ENCODE data around the gene MYADML2.

The MYADML2 gene

DNA sequence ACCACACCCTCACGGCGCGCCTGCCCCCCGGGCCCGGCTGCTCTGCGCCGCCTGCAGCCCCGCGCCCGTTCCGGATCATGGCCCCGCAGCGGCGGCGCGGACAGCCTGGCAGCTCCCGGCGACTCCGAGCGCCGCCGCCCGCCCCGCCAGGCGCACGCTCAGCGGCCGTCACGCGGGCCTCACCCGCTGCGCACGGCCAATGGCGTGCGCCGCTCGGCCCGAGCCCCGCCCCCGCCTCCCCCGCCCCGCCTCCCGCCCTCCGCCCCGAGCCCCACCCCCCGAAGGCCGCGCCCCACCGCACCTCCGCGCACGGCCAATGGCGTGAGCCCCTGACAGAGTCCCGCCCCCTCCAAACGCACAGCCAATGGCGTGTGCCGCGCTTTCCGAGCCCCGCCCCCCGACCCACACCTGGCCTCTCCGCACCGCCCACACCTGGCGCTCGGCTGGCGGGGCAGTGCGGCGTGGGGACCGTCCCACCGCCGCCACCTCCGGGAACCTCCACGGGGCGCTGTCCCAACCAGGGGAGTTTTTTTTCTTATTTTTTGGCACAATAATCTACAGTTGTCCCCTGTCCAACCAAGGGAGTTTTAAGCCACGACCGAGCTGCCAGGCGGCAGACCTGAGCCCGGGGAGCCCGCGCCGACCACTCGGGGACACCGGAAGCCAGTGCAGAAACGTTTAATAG is 35.6 kb downstream of the MYADML2 start, which contains the start of gene PCYT2:
PCYT2 (minus strand) TSS at position 123 of the 685 bp plus-strand sequence; CDS start at position 79, 44 bp downstream.
- peak; percentile 95 for DNase-seq (ENCODE audit: low spot score)

DNA sequence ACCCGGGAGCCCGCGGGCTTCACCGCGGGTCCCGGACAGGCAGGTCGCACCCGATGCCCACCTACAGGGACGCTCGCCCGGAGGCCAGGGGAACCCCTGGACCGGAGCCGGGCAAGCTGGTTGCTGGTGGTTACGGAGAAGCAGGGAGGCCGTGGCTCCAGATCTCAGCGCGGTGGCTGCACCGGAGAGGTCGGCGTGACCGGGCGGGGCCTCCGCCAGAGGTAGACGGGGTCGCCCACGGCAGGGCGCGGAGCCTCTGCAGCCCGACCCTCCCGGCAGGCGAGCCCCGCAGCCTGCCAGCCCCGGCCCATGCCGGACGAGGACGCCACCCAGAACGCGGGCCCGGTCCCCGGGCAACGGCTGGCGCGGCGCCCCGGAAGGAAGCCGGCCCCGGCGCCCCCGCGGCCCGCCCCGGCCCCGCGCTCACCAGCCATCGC is 36.2 kb downstream of the MYADML2 start:
- DNase-seq (ENCODE audit: low spot score): no peak

DNA sequence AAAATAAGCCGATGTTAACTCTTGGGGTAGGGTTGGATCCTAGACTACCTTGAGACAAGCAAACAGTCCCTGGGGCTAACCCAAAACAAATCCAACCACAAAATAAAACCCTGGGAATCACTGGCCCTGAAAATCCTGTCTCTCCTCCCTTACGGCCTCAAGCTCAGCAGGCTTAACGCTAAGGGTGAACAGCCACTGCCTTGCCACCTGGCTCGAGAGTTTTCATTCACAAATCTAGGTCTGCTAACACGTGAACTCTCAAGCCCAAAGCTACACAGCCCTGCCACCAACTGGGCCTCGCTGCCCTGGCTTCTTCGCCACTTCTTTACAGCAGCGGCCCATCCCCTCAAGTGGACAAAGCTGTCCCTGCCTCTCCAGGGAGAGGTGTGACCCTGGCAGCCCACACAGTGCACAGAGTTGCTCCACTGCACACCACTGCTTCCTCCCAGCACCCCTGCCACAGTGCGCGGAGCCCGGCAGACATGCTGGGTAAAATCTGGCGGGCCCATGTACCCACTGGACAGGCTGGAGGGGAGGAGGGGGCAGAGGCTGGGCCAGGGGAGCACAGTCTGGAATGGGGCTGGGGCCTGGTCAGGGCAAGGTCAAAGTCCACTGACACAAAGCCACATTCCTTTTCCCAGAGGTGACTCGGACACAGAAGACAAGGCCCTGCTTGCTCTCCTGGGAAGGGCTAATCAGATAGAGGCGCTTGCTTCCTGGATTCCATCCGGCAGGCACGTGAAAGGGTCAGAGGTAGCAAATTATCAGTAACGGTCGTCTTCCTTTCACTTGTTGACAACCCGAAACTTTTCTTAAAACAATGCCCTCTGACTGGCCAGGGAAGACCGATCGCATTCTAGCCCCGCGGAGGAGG is 36.8 kb downstream of the MYADML2 start:
- DNase-seq (ENCODE audit: low spot score): no peak

DNA sequence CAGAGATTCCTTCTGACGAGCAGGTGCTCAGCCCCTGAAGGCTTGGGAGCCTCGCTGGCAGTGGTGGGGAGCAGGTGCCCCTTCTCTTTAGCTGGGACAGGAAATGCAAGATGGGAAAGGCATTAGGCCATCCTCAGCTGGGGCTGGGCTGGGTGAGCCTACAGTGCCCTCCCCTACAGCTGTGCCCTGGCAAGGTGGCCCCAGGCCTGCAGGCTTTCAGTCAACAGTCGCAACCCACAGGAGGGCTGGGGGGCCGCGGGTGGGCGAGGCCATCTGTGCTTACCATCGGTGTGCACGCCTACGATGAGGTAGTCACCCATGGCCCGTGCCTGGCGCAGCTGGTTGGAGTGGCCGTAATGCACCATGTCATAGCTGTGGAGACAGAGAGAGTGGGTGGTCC is 37.8 kb downstream of the MYADML2 start:
- no peak for DNase-seq (ENCODE audit: low spot score)

DNA sequence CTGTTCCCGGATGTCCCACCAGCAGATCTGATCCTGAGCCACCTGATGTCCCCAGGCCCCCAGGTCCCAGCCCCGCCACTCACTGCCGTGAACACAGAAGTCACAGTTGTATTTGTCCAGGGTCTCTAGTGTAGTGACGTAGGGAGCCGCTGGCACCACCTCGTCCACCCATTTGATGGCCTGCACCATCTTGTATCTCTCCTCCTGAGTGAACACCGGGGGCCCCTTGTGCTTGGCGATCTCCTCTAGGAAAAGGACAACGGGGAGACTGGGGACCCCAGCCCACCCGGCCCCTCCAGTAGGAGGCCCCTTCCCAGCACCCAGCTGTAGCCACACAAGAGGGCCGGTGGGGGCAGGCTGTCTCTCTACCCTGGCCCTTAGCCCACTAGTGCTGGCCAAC is 38.2 kb downstream of the MYADML2 start:
- DNase-seq (ENCODE audit: low spot score): no peak

DNA sequence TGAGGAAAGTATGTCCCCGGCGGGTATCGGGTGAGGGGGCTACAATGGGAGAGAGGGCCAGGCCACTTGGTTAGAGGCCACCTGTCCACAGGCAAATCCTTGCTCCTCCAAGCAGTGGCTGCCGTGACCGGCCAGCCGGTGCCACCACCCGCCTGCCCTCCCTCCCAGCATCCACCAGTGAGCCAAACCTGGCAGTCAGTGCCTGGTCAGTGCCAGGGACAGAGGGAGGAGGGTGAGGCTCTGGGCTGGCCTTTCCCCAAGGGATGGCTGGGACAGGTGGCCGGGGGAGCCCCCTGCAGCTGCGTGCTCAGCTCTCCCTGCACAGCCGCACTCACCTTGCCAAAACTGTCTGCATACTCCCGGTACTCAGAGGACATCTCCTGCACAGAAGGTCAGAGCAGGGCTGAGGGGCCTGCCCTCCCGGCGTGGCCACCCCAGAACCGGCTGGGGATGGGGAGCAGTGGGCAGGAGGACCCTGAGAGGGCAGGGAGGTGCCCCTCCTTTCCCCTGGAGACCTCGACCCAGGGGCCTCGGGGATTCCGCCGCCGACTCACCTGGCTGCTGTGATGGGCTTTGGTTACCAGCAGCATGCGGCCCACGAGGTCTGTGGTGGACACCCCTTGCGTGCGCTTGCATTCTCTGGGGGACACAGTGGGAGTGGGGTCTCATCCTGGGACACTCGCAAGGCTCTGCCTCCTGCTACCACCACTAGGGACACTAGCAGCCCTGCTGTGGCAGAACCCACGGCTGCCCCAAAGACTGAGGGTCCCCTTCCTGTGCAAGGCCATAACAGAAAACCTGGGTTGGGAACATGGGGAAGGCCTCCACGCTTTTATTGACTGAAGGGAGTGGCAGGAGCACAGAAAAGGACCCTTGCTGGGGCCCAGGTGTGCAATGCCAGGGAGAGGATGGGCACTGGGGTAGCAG is 39.6 kb downstream of the MYADML2 start:
- no peak for DNase-seq (ENCODE audit: low spot score)

DNA sequence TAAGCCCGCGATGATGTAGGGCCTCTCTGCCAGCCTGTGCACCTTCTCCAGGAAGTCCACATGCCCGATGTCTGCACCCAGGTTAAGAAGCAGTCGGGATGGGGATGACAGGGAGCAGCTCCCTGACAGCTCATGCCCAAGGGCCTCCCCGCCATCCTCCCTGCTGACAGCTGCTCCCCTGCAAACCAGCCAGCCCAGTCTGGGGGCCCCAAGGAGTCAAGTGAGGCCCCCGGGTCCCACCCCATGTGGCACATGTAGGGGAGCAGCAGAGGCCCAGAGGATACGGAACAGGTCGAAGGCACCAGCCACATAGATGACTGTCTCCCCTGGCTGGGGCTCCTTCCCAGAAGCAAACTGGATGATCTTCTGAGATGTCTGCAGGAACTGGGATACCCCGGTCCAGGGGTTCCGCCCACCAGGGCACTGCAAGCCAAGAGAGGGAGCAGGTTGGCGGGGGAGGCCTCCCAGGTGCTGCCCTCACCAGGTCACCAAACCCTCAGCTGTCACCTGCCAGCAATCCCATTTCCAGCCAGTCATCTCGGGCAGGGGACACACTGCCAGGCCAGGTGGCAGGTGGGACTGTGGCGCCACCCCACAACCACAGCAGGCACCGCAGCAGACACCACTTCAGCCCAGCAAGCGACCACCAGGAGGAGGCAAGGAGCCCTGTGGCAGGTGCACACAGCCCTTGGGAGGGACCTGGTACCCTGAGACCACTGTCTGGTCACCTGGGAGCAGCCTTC is 40.4 kb downstream of the MYADML2 start:
- no peak for DNase-seq (ENCODE audit: low spot score)

DNA sequence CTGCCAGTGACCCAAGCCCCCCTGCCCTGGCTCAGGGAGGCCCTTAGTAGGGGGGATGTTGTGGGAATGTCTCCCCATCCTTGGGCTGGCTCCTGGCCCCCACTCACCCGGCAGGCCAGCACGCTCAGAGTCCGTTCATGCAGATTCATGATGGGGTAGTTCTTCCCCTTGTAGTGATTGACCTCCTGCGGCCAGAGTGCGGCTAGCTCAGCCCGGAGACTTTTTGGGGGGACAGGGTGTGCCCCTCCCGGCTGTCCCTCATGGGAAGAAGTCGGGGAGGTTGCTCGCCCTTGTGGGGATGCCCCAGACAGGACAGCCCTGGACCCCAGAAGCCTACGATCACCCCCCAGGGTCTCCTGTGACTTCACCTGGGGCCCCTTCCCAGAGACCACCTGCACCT is 41.0 kb downstream of the MYADML2 start:
- DNase-seq (ENCODE audit: low spot score): no peak

DNA sequence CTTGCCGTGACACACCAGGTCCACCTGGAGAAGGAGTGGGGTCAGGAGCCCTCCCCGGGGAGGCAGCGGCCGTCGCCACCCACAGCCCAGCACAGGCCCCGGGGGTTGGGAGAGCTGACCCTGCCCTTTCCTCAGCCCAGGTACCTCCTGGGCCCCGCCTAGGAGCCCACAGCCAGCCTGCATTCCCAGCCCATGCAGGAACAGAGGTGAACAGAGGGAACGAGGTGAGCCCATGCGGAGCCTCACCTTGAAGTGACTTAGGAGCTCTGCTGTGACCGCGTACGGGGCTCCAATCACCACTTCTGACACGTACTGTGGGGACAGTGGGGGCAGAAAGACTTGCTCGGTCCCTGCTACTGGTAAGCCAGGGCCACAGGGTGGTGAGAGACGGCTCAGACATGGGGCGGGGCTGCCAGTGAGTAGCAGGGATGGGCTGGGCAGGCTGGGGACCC is 41.6 kb downstream of the MYADML2 start:
- DNase-seq (ENCODE audit: low spot score): no peak

DNA sequence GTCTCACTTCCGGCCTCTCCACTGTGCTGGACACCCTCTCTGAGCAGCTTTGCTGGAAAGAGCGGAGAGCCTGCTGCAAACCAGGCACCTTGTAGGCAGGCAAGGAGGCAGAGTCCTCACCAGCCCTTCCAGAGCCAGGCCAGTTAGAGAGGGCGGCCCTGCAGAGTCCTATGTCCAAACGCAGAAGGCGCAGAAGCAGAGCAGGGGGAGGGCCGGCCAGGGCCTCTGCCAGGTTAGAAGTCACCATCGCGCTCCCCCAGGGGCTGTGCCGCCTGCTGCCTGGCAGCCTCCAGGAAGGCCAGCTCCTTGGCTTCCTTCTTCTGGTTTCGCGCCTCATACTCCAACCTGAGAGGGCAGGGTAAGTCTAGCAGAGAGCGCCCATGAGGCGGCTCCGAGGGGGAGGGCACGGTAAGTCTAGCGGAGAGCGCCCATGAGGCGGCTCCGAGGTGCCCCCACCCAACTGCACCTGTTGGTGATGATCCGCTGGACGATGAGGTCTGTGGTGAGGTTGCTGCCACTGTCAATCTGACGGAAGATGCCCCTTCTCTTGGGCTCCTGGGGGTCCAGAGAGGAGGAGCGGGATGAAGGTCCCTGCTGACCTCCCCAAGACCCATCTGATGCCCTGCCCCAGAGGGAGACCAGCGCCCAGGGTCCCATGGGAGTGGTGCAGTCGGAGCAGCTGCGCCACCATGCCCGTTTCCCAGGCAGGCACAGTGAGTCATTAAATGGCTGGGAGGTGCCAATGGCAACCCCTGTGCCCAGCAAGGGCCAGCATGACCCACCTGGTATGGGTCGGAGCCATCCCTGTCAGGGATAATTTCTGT is 42.2 kb downstream of the MYADML2 start:
- DNase-seq (ENCODE audit: low spot score): no peak

DNA sequence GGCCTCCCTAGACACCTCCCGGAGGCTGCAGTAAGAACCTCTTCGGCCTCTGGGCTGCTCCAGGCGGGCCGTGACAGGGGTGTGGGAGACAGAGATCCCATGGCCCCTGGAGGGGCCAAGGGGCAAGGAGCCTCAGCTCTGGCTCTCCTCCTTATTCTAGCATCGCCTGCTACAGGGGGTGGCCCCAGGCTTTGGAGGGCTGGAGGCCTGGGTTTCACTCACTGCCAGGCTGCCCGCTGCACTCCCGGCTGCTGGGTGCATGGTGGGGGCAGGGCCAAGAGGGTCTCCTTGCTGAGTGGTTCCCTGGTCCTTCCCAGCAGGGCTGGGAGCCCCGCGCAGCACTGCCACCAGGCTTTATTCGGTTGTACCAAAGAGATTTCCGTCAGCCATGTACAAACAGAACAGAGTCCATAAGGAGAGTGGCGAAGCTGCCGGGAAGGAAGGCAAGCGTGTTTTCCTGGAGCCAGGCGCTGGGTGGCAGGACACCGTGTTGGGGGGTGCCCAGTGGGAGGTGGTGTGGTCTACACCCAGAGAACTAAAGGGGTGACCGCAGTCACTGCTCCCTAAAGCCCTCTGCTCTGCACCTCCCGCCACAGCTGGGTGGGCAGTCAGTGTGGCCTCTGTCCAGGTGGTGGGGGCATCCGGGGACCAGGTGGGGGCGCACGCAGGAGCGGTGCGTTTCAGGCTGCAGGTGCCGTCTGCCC is 43.0 kb downstream of the MYADML2 start:
- no peak for DNase-seq (ENCODE audit: low spot score)

DNA sequence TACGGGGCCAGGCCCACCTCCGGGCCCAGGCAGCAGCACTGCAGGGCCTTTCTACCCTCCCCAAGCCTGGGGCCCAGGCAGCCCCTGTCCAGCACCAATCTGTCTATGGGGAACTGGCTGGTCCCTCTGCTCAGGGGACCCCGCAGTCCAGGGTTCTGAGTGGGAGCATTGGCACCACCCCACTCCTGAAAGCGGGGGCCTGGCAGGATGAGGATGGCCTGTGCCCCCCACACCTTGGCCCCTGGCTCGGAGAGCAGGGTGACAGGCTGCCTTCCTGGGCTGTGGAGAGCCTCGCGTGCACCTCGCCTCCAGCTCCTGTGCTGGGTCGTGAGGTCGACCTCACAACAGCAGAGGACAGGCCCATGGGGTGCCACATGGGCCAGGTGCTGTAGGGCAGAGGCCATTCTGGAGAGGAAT is 43.6 kb downstream of the MYADML2 start:
- no peak for DNase-seq (ENCODE audit: low spot score)

DNA sequence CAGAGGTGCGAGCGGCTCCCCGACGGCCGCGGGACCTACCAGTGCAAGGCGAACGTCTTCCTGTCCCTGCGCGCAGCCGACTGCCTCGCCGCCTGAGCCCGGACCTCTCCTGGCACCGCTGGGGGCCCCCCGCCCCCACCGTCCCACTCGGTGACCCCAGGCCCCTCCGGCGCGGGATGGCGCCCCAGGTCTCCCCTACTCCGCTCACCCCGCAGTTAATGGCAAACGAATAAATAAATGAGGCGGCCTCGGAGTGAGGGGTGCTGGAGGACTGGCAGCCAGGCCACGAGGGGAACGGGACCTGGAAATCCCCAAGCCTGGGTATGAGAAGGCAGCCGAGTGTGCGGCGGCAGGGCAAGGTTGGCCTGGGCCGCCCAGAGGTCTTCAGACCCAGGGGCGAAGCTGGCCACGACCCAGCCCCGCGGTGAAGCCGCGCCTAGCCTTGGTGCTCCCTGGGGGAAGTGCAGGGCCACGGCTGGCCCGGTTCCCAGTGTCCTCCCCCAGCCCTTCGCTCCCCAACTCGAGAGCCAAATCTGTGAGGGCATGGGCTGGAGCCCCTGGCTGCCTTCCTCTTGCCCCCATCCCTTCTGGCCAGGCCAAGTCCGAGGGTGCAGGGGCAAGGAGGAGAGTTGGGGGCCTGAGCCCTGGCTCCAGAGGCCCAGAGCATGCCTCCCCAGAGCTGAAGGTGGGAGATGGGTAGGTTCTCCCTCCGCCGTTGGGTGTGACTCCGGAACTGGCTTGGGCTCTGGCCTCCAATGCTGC is 44.2 kb downstream of the MYADML2 start:
- no peak for DNase-seq (ENCODE audit: low spot score)

DNA sequence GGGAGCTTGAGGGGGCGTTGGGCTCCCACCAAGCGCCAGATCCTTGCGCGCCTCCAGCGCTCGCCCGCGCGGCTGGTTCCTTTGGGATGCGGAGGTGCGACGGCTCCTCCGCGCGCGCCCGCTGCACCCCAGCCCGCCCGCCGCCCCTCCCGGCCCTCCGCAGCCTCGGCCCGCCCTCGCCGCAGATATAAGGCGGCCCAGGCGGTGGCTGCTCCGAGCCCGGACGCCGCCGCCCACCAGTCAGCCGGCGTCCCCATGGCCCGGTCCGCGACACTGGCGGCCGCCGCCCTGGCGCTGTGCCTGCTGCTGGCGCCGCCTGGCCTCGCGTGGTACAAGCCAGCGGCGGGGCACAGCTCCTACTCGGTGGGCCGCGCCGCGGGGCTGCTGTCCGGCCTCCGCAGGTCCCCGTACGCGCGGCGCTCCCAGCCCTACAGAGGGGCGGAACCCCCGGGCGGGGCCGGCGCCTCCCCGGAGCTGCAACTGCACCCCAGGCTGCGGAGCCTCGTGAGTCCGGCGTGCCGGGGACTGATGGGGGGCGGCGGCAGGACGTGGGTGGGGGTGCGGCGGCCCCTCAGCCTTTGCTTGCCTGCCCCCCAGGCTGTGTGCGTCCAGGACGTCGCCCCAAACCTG is 44.9 kb downstream of the MYADML2 start, which contains the start of gene NPB:
NPB (plus strand) TSS at position 216 of the 630 bp plus-strand sequence; CDS start at position 256, 40 bp downstream.
- no peak for DNase-seq (ENCODE audit: low spot score)

DNA sequence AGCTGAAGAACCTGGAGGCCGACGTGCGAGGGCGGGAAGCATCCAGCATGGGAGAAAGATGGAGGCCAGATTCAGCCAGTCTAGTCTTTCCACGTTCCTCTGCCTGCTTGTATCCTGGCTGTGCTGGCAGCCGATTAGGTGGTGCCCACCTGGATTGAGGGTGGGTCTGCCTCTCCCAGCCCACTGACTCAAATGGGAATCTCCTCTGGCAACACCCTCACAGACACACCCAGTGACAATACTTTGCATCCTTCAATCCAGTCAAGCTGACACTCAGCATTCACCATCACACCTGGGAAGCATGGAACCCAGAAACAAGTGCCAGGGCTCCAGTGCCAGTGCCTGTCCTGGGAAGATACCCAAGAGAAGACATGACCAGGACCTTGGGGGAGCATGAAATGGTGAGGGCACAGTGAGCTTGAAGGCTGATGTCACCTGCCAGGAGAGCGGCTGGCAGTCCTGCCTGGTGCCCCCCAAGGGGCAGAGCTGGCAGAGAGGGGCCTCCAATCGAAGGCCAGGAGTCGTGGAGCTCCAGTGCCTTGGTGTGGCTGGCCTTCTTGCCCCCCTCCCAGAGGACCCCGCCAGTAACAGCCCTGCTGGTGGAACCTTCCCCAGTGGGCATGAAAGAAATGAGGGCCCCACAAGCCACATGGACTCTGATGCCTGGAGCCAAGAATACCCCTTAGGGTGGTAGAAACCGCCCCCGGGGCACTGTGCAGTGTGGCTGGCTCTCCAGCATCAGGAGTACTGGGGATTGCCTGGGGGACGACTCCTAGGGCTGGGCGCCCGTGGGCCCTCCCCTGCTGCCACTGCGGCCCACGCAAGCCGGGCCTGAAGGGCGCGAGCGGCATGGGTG is 45.6 kb downstream of the MYADML2 start:
- DNase-seq (ENCODE audit: low spot score): no peak

DNA sequence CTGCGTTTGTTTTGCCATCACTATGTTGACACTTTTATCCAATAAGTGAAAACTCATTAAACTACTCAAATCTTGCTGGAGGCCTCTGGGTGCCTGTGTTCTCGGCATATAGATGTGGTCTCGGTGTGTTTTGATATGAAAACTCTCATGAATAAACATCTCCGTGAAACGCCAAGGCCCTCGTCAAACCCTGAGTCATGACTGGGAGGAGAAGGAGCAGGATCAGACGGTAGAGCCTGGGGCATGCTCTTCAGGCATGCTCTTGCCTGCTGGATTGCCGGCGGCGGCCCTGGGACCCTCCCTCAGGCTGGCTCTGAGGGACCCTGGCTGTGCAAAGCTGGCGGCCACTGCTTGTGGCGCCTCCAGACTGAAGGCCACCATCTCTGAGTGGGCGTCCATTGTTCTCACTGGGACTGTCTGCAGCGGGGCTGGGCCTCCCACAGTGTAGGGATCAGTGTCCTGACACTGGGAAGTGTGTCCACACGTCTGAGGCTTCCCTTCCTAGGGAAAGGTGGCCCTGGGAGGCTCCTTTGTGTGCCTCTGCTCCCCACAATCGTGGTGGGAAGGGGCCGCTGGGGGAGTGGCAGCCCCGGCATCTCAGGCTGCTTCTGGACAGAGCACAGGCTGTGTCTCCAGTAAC is 46.7 kb downstream of the MYADML2 start:
- DNase-seq (ENCODE audit: low spot score): no peak
